Stomach (tissue), 9 donors: ENCODE results near the gene LRRTM4. TPM values are rescaled to one million over a fixed set of nuclear protein-coding genes. Genes with fewer than 3 reads are reported as not detected.
"Not testable (repeated sequence)": the region's sequence is repeated elsewhere in the genome, so short reads cannot be mapped to it uniquely, and the experiment has no call there.

ENCODE experiments used
- DNase-seq, 2 donors: peaks; one replicate each; pipeline versions ENCODE4 v3.0.0 to v3.0.0-alpha.2; 2013 to 2019
- H3K27ac ChIP-seq, 5 donors: fragments of 200-600 bp in 4 of 5; sonication (generic) in 4 of 5; one replicate each; pipeline ENCODE4 v1.5.1; 2013 to 2019; ENCODE audit warnings: mild to moderate bottlenecking in 1 of 5, moderate library complexity in 1 of 5
- H3K27me3 ChIP-seq, 3 donors: fragments of 200-600 bp; sonication (generic); one replicate each; pipeline ENCODE4 v1.5.1; 2017 to 2019; ENCODE audit warnings: mixed run types in 1 of 3
- H3K36me3 ChIP-seq, 4 donors: fragments of 200-600 bp; sonication (generic); 1 replicate in 3 of 4; 2 replicates in 1 of 4; pipeline ENCODE4 v1.5.1; 2016 to 2019
- H3K4me1 ChIP-seq, 4 donors: fragments of 200-600 bp; sonication (generic); one replicate each; pipeline ENCODE4 v1.5.1; 2016 to 2019
- H3K4me3 ChIP-seq, 4 donors: fragments of 200-600 bp; sonication (generic) in 3 of 4; one replicate each; pipeline ENCODE4 v1.5.1; 2016 to 2019; ENCODE audit warnings: mild to moderate bottlenecking in 1 of 4
- H3K9me3 ChIP-seq, 4 donors: fragments of 200-600 bp; sonication (generic); one replicate each; pipeline ENCODE4 v1.5.1; 2016 to 2019
- EP300 ChIP-seq: sonication (generic); formaldehyde crosslinking; IDR thresholded peaks from one replicate; pipeline ENCODE4 v1.6.1; 2017; ENCODE audit warnings: antibody characterized with exemption
- POLR2A ChIP-seq, 4 donors: fragments of 450-650 bp; IDR thresholded peaks; one replicate each; pipeline ENCODE4 v1.6.1; 2016; ENCODE audit warnings: antibody characterized with exemption in 4 of 4, control low read depth in 2 of 4, mild to moderate bottlenecking in 1 of 4, moderate library complexity in 1 of 4
- POLR2AphosphoS5 ChIP-seq, 3 donors: sonication (generic); formaldehyde crosslinking; IDR thresholded peaks; one replicate each; pipeline ENCODE4 v1.6.1; 2016; ENCODE audit warnings: antibody characterized with exemption in 3 of 3
- WGBS, 5 donors: extraction: QIAGEN DNeasy Blood & Tissue Kit in 3 of 5; methylation state at CpG; one replicate each; pipeline versions ENCODE4 v1.1.5 to v1.1.7; 2013 to 2018; 5-methylcytosine and 5-hydroxymethylcytosine counted together
- intact Hi-C: fragments of 100-400 bp; cut with DNase I; formaldehyde crosslinking; loops from one replicate; pipeline ENCODE4 v1.15.1; 2023; ENCODE audit warnings: low total_unique reads
- polyA plus RNA-seq, 3 donors: library from polyadenylated mRNA; stranded (reverse); fragments of 200-250 nt; gene quantifications; one replicate each; pipeline ENCODE4 v1.2.3, GENCODE V29; 2013
- small RNA-seq, 4 donors: library from RNA; depleted of rRNA; stranded (forward); fragments of <200 nt; gene quantifications; one replicate each; pipeline ENCODE3, GENCODE V24; 2016
- total RNA-seq, 5 donors: library from RNA; depleted of rRNA; stranded (reverse); fragments of >200 nt; gene quantifications; one replicate each; pipeline versions ENCODE4 v1.1.0 to v1.2.3, GENCODE V29; 2014 to 2016
- TF ChIP-seq, protein P1 (sequence below), 7 experiments: fragments of 450-650 bp in 4 of 7; fragments of 200-600 bp in 3 of 7; sonication (generic) in 3 of 7; IDR thresholded peaks; one replicate each; pipeline ENCODE4 v1.5.1; 2016 to 2019; ENCODE audit warnings: antibody characterized with exemption in 7 of 7, control low read depth in 2 of 7, mild to moderate bottlenecking in 1 of 7
- donor health status: healthy with polysubstance abuse.
- donor health status: Bipolar disorder and iron deficiency.
- donor health status: healthy.

The LRRTM4 gene
- total and polyA plus RNA-seq, 8 donors = 0.13 to 2.2 (median 0.19) TPM; not detected in 5

DNA sequence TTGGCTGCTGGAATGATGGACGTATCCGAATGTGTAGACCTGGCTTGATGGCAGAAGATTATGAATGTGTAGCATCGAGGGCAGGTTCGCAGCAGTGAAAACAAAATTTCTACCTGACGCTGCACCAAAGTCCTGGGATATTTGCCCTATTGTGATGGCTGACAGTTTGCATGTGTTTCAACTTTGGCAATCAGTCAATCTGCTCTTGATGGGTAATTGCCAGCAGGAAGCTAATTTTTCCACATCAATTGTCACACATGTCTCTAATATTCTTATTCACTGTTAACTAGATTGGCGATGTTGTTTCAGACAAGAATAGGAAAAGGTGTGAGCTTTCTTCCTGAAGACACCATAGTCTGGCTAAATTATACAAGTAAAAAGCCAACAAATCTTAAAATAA lies 821.3 kb downstream of the LRRTM4 start:
- 83 to 92% (median 86%) methylated on average over 6 of the region's 6 CpGs for WGBS, 5 donors
- intact Hi-C loops = no loop called here

DNA sequence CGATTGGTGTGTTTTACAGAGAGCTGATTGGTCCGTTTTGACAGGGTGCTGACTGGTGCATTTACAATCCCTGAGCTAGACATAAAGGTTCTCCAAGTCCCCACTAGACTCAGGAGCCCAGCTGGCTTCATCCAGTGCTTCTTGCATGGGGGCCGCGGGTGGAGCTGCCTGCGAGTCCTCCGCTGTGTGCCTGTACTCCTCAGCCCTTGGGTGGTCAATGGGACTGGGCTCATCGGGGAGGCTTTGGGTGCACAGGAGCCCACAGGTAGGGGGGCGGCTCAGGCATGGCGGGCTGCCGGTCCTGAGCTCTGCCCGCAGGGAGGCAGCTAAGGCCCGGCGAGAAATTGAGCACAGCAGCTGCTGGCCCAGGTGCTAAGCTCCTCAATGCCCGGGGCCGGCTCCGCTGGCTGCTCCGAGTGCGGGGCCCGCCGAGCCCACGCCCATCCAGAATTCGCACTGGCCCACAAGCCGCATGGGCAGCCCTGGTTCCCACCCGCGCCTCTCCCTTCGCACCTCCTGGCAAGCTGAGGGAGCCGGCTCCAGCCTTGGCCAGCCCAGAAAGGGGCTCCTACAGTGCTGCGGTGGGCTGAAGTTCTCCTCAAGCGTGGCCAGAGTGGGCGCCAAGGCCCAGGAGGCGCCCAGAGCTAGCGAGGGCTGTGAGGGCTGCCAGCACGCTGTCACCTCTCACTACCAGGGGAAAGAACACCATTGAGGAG lies 824.0 kb downstream of the LRRTM4 start:
- H3K9me3 ChIP-seq, H3K27ac ChIP-seq, H3K36me3 ChIP-seq, H3K4me1 ChIP-seq, DNase-seq, intact Hi-C loops, H3K4me3 ChIP-seq, H3K27me3 ChIP-seq: not testable (repeated sequence)
- WGBS, 5 donors = 91 to 96% (median 95%) methylated on average over 9 to 33 of the region's 33 CpGs

More for the DNA sequence above, 821.3 kb downstream of the LRRTM4 start:
- no peaks in the 10 kb centered on the region for H3K4me1 ChIP-seq
- H3K9me3 ChIP-seq = peaks cover 0 to 6% (median 2%) of the 10 kb centered on the region in 4 donors
- DNase-seq = no peak
- no peaks in the 10 kb centered on the region for H3K27me3 ChIP-seq
- H3K36me3 ChIP-seq = no peaks in the 10 kb centered on the region
- H3K4me3 ChIP-seq = no peak overlapping the region
- no peak overlapping the region for H3K27ac ChIP-seq
- TF ChIP-seq, protein P1, sequence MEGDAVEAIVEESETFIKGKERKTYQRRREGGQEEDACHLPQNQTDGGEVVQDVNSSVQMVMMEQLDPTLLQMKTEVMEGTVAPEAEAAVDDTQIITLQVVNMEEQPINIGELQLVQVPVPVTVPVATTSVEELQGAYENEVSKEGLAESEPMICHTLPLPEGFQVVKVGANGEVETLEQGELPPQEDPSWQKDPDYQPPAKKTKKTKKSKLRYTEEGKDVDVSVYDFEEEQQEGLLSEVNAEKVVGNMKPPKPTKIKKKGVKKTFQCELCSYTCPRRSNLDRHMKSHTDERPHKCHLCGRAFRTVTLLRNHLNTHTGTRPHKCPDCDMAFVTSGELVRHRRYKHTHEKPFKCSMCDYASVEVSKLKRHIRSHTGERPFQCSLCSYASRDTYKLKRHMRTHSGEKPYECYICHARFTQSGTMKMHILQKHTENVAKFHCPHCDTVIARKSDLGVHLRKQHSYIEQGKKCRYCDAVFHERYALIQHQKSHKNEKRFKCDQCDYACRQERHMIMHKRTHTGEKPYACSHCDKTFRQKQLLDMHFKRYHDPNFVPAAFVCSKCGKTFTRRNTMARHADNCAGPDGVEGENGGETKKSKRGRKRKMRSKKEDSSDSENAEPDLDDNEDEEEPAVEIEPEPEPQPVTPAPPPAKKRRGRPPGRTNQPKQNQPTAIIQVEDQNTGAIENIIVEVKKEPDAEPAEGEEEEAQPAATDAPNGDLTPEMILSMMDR (IDR thresholded peaks at IDR 0.05) = no peak
- TF ChIP-seq POLR2A (IDR thresholded peaks at IDR 0.05) = no peak
- TF ChIP-seq POLR2AphosphoS5 (IDR thresholded peaks at IDR 0.05) = no peak
- TF ChIP-seq EP300 = no peak

Small RNA genes within 50 kb of the gene (small RNA-seq; reads per million reads assigned to genes)
- gene RNA5SP98 = 0 to 0.92 (median 0.12) reads per million in 4 donors
